GM19438 (cell line): ENCODE results near the gene SPEM2.

ENCODE experiments used
- ATAC-seq: cut with Tn5 transposase; IDR thresholded peaks from one replicate; pipeline ENCODE4 v1.9.1; 2021; ENCODE audit warnings: low read depth; ENCODE audit not compliant: unreplicated experiment

SPEM2 gene

DNA sequence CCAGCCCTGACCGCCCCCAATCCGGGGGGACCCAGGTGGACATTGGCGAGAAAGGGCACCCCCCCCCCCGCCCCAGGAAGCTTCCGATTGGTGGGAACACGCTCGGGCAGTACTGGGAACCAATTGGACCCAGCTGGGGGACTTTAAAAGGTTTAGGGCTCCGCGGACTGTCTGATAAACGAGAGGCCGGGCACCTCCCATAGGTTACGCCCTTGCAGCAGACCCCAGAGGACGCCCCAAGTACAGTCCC lies 21.8 kb upstream of the SPEM2 start:
- ATAC-seq, result no peak

DNA sequence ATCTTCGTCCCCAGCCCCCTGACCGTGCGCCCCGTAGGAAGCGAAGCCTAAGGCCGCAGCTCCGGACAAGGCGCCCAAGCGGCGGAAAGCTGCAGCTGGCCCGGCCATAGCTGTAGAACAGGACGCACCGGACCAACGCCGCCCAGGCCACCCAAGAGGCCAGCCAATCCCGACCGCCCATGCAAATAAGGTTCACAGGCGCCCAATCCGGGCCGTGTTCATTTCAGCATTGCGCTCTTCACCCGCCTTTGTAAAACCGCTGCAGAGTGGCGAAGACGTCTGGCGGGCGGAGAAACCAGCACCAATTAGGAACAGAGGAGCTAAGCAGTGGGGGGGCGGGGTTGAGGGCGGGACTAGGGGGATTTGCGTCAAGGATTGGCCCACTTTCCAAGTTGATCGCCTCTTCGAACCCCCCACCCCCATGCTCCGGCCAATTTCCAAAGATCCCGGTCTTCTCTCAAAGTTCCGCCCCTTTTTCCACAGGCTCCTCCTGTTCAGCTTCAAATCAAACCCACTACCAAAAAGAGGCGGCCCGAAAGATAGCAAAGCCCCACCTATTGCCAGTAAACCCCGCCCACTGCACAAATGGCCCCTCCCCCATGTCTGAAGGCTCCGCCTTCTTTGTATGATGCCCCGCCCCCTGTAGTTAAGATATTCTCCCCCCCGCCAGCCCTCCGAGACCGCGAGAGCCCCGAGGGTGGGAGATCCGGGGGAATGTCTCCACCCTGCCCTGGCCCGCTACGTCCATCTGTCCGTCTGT lies 21.3 kb upstream of the SPEM2 start, which contains the start of gene TMEM256:
TMEM256 (minus strand) TSS at position 121 of the 760 bp plus-strand sequence; CDS start at position 108, 13 bp downstream.
- peak; percentile 91 for ATAC-seq

DNA sequence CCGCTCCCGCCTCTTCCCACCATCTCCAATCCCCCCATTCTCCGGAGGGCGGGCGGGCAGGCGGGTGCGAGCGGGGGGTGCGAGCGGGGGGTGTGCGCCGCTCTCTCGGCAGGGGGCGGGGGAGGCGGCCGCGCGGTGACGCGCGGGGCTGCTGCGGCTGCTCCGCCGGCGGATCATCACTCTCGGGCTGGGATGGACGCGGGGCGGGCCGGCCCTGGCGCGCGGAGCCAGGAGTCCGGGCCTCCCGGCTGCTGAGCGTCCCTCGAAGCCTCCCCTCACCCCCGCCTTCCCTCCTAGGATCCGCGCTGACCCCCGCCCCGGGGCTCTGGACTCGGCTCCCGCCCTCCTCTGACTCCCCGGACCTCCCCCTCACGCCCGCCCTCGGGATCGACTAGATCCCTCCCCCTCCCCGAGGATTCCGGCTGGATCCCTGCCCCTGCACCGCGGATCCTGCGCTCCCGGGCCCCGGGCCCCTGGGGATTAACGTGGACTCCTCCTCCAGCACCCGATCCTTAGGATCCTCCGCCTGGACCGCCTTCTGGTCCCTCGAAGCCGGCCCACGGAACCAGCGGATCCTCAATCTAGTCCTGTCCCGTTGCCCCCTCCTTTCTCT lies 20.6 kb upstream of the SPEM2 start:
- ATAC-seq, result no peak

DNA sequence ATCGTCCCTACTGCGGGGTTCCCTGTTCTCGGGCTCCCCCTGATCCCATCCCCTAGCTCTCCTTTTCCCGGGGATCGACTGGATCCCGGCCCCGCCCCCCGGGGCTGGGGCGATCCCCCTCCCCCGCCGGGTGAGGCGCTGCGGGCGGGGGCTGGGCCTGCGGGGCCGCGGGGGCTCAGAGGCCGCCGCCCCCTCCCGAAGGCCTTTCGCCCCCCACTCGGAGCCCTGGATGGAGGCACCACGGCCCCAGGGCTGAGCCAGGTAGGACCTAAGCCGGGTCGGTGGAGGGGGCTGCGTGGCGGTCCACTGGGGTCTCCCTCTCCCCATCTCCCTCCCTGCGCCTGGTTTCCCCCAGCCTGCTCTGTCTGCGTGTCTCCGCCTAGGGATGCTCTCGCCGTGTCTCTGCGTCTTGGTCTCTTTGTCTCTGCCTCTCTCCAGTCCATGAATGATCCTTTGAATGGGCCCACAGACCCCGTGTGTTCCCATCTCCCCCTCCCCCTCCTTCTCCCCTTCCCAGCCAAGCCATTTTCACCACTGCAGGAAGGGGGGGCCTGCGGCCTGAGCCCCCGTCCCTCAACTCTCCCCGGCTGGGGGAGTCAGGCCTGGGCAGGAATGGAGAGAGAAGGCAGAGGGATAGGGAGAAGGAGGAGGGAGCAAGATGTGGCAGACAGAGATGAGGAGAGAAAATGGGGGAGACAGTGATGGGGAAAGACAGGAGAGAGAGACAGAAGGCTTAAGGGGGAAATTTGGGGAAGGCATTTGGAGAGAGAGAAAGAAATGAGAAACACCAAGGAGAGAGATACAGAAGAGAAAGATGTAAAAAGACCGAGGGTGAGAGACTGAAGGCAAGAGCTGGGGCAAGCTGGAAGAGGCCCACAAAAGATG lies 19.8 kb upstream of the SPEM2 start:
- no peak for ATAC-seq

DNA sequence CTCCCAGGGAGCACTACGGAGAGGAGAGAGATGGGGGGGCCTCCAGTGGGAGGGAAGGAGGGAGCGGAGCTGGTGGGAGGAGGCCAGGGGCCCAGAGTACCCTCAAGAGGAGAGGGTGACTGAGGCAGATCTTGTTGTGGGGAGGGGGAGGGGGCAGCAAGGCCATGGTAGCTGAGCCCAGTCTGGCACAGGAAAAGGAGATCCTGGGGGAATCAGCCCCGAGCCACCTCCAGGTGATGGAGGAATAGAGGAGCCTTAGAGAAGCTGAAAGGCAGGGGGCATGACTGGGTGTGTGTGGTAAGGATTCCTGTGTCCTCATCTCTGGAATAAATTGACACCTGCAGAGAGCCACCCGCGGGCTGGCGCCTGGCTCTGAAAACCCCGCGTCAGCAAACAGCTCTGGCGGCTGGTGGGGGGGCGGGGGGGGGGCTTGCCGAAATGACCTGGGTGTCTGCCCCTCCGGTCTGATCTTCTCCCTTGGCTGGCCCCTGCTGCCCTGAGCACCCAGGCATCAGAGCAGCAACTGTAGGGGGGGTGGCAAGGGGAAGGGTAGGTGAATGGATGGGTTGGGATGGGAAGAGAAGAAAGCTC lies 19.1 kb upstream of the SPEM2 start:
- ATAC-seq, result no peak

DNA sequence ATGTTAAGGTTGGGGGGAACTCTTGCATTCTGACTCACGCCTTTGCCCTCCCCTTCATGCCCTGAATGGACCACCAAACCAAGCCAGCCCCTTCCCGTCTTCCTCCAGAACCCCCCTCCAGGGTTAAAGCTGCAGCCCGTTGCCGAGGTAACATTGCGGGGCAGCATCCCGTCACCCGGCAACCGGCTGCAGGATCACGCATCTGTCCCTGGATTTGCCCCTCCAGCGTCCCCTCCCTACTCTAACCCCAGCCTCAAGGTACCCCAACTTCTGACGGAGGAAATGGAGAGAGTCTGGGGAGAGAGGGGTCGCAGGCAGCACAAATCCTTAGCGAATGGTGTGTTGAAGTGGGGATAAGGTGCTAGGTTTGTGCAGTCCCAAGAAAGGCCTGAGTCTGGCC lies 18.3 kb upstream of the SPEM2 start:
- no peak for ATAC-seq

DNA sequence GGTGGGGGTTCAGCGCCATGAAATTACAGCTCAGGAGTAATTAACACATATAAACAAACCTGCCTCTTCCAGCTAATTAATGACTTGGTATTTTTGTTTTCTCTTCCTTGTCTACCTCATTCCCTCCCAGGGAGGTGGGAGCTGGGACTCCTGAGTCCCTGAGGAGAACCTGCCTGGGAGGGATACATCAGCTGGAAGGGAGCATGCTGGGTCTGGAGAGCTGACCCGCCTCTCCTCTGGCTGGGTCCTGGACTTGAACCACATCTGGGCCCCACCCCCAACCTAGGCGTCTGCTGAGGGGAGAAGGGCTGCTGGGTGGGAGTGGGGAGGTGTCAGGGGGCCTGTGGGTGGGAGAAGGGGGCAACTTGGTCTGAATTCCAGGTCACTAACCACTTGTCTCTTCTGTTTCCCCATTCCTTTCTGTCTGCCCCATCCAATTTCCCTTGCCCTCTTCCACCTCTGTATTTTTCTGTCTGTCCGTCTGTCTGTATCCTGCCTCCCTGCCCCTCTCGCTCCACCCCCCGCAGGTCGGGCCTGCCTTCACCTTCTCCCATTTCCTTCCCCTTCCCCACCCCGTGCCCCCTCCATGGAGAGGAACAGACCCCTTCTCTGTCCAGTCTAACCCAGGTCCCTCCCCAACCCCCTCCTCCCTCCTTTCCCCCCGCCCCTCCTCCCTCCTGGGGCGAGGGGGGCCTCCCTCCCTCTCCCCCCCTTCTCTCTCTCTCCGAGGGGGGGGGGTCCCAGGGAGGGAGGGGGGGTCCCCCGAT lies 17.7 kb upstream of the SPEM2 start, which contains the start of gene NLGN2:
NLGN2 (plus strand) TSS at position 361 of the 767 bp plus-strand sequence. CDS start 411 bp downstream, outside the sequence.
- ATAC-seq, result no peak

DNA sequence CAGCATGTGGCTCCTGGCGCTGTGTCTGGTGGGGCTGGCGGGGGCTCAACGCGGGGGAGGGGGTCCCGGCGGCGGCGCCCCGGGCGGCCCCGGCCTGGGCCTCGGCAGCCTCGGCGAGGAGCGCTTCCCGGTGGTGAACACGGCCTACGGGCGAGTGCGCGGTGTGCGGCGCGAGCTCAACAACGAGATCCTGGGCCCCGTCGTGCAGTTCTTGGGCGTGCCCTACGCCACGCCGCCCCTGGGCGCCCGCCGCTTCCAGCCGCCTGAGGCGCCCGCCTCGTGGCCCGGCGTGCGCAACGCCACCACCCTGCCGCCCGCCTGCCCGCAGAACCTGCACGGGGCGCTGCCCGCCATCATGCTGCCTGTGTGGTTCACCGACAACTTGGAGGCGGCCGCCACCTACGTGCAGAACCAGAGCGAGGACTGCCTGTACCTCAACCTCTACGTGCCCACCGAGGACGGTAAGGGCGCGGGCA lies 17.1 kb upstream of the SPEM2 start:
- ATAC-seq, result no peak

DNA sequence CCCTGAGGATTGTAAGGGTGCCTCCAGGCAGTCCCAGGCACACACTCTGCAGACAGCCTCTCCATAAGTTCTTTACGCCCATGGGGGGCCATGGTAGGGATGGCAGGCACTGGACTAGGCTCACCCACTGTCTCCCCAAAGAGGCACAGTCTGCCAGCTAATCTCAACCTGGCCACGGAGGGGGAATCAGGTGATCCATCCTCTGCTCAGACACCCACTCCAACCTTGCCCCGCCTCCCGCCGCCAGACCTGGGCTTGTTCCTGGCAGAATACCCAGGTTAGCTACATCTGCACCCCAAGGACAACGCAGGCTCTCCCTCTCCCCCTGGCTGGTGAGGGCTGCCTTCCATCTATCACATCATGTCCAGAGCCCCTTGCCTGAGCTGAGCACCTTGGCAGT lies 16.6 kb upstream of the SPEM2 start:
- no peak for ATAC-seq

DNA sequence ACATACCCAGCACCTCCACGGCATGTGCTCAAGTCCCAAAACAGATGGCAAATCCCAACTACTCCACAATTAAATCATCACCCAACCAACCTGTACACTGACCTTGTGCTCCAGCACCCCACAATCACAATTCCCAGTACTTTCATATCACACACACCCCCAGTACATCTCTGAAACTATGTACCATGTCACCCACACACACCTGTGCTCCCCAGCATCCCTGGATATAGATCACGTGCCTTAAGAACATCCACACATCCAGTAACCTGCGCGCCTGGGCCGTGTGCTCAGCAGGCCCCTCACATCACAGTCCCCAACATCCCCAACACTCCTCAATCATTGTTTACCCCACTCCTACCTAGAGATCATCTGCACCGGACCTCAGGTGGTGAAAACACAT lies 15.7 kb upstream of the SPEM2 start:
- ATAC-seq, result no peak

DNA sequence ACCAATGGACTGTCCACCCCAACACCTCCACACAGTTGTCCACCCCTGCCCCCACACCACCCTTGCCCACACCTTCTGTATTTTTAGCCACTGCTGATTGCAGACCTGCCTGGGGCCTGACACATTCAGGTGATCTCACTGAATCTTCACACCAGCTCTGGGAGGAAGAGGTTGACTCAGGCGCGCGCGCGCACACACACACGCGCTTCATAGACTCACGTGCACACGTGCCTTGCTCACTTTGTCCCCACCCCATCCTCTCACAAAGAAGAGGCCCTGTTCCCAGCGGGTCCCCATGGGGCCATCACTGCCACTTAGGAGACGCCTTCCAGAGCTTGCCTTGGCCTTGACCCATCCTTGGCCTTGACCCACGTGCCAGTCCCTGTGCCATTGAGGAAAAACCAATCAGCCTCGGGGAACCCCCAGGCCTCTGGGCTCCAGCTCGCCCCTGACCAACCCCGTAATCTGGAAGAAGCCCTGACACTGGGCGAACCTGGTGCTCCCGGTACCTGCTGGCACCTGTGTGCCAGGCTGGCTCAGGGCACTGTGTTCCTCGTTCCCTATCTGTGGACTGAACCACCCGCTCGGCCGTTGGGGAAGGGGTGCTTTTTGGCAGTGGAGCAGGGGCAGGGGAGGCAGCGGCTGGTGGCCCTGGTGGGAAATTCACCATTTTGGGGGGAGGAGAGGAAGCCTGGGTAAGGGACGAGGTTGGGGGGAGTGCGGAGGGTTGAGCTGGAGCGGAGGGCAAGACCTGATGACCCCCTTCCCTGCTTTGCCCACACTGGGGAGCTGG lies 14.6 kb upstream of the SPEM2 start:
- no peak for ATAC-seq

DNA sequence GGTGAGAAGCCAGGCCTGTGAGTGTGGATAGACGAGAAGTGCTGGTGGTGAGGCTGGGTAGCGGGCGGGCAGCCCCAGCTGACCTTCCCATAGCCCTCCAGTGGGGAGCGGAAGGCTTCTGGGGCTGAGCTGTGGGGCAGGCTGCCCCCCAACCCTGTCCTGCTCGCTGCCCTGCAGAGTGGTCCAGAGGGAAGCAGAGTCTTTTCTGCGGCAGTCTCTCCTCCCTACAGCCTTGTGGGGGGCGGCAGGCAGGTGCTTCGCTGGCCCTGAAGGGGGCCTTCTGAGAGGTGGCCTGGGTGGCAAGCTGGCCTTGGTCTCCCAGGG lies 14.0 kb upstream of the SPEM2 start:
- no peak for ATAC-seq

DNA sequence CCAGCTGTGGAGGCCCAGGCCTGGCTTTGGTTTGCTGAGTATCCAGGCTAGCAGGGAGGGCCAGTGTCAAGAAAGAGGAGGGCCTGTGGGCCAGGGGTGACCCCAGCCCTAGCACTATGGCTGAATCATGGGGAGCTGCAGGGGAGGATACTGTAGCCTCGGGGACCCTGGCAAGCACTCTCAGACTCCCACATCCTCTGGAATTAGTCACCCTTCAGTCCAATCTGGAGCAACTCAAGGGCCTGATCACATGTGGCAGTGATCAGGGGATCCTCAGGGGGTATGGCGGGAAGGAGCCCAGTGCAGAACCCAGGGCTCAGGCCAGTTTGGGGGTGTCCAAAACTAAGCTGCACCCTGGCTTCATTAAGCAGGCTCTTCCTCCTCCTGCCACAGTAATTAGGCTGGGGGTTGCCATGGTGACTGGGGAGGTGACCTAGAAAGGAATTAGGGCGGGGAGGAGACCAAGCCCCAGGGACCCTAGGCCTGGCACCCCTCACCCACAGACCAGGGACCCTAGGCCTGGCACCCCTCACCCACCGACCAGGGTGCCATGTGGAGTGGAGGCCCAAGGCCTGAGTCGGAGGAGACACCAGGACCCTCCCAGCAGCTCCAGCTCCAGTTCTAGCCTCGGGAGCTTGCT lies 11.9 kb upstream of the SPEM2 start:
- ATAC-seq, result no peak

DNA sequence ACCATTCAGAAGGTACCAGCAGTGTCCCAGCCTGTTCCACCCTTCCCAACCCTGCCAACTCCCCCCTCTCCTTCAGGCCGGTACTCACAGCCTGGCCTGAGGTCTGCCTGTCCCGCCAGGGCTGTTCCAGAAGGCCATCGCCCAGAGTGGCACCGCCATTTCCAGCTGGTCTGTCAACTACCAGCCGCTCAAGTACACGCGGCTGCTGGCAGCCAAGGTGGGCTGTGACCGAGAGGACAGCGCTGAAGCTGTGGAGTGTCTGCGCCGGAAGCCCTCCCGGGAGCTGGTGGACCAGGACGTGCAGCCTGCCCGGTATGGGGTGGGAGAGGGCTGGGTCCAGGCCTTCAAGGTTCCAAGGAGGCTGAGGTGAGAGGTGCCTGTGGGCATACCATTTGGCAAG lies 10.6 kb upstream of the SPEM2 start:
- no peak for ATAC-seq

DNA sequence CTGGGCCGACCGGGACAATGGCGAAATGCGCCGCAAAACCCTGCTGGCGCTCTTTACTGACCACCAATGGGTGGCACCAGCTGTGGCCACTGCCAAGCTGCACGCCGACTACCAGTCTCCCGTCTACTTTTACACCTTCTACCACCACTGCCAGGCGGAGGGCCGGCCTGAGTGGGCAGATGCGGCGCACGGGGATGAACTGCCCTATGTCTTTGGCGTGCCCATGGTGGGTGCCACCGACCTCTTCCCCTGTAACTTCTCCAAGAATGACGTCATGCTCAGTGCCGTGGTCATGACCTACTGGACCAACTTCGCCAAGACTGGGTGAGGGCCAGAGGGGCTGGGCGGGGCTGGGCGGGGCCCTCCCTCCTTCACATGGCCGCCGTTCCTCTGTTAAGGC lies 9.6 kb upstream of the SPEM2 start:
- ATAC-seq, result no peak

DNA sequence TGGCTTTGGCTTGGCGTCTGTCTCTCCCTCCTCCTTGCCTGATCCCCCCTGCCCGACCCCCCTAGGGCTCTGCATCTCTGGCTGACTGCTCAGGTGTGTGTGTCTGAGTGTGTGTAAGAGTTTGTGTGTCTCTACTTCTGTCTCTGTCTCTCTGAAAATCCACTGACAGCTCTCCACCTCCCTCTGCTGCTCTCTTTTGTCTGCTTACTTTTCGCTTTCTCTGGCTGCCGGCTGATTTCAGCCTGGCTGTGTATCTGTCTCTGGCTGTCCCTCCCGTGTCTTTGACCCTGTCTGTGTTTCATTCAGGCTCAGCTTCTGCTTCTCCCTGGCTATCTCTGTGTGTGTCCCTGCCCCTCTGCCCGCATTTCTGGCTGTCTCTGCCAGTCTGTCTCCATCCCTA lies 9.1 kb upstream of the SPEM2 start:
- no peak for ATAC-seq

DNA sequence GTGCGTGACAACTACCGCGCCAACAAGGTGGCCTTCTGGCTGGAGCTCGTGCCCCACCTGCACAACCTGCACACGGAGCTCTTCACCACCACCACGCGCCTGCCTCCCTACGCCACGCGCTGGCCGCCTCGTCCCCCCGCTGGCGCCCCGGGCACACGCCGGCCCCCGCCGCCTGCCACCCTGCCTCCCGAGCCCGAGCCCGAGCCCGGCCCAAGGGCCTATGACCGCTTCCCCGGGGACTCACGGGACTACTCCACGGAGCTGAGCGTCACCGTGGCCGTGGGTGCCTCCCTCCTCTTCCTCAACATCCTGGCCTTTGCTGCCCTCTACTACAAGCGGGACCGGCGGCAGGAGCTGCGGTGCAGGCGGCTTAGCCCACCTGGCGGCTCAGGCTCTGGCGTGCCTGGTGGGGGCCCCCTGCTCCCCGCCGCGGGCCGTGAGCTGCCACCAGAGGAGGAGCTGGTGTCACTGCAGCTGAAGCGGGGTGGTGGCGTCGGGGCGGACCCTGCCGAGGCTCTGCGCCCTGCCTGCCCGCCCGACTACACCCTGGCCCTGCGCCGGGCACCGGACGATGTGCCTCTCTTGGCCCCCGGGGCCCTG lies 8.3 kb upstream of the SPEM2 start:
- no peak for ATAC-seq

DNA sequence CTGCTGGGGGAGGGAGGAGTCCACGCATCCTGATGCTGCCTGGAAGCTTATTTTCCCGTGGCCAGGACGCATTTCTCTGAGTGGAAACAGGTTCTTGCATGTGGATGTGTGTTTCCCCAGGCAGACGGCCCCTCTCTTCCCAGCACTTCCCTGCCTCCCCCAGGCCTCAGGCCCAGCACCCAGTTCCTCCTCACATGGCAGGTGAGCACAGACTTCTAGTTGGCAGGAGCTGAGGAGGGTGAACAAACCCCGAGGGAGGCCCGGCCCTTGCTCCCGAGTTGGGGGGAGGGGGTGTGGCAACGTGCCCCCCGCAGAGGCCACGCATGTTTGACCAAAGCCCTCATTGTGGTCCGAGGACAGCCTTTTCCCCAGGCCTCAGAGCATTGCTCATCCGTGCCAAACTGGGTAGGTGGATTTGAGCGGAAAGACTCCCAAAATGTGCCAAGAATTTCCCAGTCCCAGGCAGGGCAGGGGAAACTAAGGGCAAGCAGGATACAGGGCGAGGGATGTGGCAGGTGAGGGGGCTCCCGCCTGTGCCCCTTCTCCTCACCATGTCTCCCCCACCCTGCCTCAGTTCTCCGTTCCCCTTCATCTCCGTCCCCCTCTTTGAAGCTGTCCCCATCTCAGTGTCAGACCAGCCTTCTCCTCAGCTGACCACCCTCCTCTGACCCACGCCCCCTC lies 6.8 kb upstream of the SPEM2 start:
- no peak for ATAC-seq
